Naive thymus-derived CD8-positive, alpha-beta T cell (primary cell): ENCODE measurements around the gene ONECUT3. TPM values are rescaled to one million over a fixed set of nuclear protein-coding genes. Genes with fewer than 3 reads are reported as not detected.
A peak's percentile ranks its signal among the peaks of the same experiment; 100 is the strongest.

Experiments used
- ATAC-seq, 2 donors: fragments of 150-1000 bp; cut with Tn5 transposase in 1 of 2; sonication (Bioruptor Pico), chemical (Tn5 transposase) in 1 of 2; 1 replicate in 1 of 2; 2 replicates in 1 of 2; pipeline ENCODE4 v1.10.0; 2021; ENCODE audit warnings: mild to moderate bottlenecking in 2 of 2, moderate library complexity in 2 of 2
- POLR2A ChIA-PET: fragments of 350-600 bp; sonication (Branson Sonifier 250); formaldehyde crosslinking; loops from one replicate; lab custom pipeline; 2021; ENCODE audit warnings: antibody characterized with exemption; lab: Charles Lee
- DNase-seq, 10 donors: peaks; one replicate each; pipeline versions ENCODE4 v3.0.0 to v3.0.0-alpha.2; 2020 to 2022
- H3K27ac Mint-ChIP-seq, 10 donors: one replicate each; pipeline ENCODE4 v1.8.0; 2020 to 2022; ENCODE audit warnings: mild to moderate bottlenecking in 10 of 10, mixed read lengths in 10 of 10, moderate library complexity in 4 of 10, inconsistent platforms in 1 of 10
- H3K27me3 Mint-ChIP-seq, 5 donors: one replicate each; pipeline ENCODE4 v1.8.0; 2021 to 2022; ENCODE audit warnings: mixed read lengths in 5 of 5
- H3K36me3 Mint-ChIP-seq, 3 donors: one replicate each; pipeline ENCODE4 v1.8.0; 2020 to 2022; ENCODE audit warnings: mixed read lengths in 3 of 3, mild to moderate bottlenecking in 2 of 3, inconsistent platforms in 1 of 3
- H3K4me1 Mint-ChIP-seq, 4 donors: one replicate each; pipeline ENCODE4 v1.8.0; 2021 to 2022; ENCODE audit warnings: mixed read lengths in 4 of 4
- H3K4me3 Mint-ChIP-seq, 10 donors: one replicate each; pipeline ENCODE4 v1.8.0; 2020 to 2022; ENCODE audit warnings: mild to moderate bottlenecking in 10 of 10, mixed read lengths in 10 of 10, moderate library complexity in 6 of 10, inconsistent platforms in 1 of 10
- H3K9me3 Mint-ChIP-seq, 9 donors: one replicate each; pipeline ENCODE4 v1.8.0; 2020 to 2022; ENCODE audit warnings: mixed read lengths in 9 of 9, mild to moderate bottlenecking in 3 of 9, inconsistent platforms in 1 of 9, moderate library complexity in 1 of 9
- polyA plus RNA-seq, 3 donors: library from polyadenylated mRNA; unstranded; fragments of 300-500 nt; fragmentation: Illumina TruSeq; gene quantifications; one replicate each; pipeline ENCODE4 v1.2.3, GENCODE V29; 2021
- total RNA-seq, 8 experiments: library from RNA in 2 of 8; stranded (reverse) in 2 of 8; gene quantifications; one replicate each; pipeline ENCODE4 v1.2.3 and lab custom pipeline; 2021 to 2026

Gene ONECUT3
- total and polyA plus RNA-seq, 5 experiments from 2014 or later: not detected

DNA sequence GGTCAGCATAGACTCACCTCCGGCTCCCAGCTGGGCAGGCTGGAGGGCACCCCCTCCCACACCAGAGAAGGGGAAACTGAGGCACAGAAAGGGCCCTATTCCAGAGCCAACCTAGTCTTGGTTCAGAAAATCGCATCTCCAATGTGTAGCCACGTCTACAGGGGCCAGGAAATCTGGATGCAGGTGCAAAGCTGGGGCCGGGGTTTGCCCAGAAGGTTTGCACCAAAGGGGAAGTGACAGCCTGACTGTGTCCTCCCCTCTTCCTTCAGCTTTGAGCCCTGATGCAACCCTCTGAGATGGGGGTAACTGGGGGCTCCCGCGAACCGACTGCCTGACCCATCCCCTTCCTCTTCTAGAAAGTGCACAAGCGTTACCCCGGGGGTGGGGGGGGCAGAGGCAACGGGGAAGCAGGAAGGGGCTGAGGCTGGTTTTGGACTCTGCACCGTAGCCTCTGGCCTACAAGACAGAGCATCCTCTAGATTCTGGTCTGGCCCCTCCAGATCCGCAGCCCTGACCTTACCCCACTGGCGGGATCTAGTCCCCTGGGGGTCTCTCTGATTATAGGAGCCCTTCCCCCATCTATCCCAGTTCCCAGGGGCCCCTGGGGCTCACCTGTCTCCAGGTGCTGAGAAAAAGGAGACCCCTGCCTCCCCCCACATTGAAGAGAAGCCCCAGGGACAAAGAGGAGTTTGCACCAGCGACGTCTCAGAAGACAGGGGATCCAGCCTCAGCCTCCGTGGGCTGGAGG, 1.1 kb upstream of the ONECUT3 start:
- POLR2A ChIA-PET: no interaction called here
- ATAC-seq (no peak), DNase-seq (no peak)
- Mint-ChIP-seq H3K4me1 (peaks cover 10 to 29% (median 24%) of the 10 kb centered on the region in 4 donors), H3K36me3 (peaks cover 0 to 5% (median 0%) of the 10 kb centered on the region in 3 donors), H3K4me3 (peak overlapping the region in 1 of 10 donors; percentile 35), H3K27me3 (peaks cover 25 to 68% (median 36%) of the 10 kb centered on the region in 5 donors), H3K27ac (no peak overlapping the region), H3K9me3 (peaks cover 0 to 2% (median 0%) of the 10 kb centered on the region in 9 donors)

DNA sequence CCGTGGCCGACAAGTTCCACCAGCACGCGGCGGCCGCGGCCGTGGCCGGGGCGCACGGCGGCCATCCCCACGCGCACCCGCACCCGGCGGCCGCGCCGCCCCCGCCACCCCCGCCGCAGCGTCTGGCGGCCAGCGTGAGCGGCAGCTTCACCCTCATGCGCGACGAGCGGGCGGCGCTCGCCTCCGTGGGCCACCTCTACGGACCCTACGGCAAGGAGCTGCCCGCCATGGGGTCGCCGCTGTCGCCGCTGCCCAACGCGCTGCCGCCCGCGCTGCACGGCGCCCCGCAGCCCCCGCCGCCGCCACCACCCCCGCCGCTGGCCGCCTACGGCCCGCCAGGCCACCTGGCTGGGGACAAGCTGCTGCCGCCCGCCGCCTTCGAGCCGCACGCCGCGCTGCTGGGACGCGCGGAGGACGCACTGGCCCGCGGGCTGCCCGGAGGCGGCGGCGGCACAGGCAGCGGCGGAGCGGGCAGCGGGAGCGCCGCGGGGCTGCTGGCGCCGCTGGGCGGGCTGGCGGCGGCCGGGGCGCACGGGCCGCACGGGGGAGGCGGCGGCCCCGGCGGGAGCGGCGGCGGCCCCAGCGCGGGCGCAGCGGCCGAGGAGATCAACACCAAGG, 821 bp downstream of the ONECUT3 start:
- ATAC-seq (no peak), DNase-seq (no peak)
- no peak overlapping the region for H3K4me3 Mint-ChIP-seq
- POLR2A ChIA-PET: no interaction called here
- H3K27me3 Mint-ChIP-seq: peaks cover 26 to 76% (median 33%) of the 10 kb centered on the region in 5 donors
- H3K4me1 Mint-ChIP-seq: peaks cover 5 to 22% (median 17%) of the 10 kb centered on the region in 4 donors
- peaks cover 0 to 2% (median 0%) of the 10 kb centered on the region in 9 donors for H3K9me3 Mint-ChIP-seq
- H3K27ac Mint-ChIP-seq: no peak overlapping the region
- peaks cover 0 to 7% (median 0%) of the 10 kb centered on the region in 3 donors for H3K36me3 Mint-ChIP-seq

DNA sequence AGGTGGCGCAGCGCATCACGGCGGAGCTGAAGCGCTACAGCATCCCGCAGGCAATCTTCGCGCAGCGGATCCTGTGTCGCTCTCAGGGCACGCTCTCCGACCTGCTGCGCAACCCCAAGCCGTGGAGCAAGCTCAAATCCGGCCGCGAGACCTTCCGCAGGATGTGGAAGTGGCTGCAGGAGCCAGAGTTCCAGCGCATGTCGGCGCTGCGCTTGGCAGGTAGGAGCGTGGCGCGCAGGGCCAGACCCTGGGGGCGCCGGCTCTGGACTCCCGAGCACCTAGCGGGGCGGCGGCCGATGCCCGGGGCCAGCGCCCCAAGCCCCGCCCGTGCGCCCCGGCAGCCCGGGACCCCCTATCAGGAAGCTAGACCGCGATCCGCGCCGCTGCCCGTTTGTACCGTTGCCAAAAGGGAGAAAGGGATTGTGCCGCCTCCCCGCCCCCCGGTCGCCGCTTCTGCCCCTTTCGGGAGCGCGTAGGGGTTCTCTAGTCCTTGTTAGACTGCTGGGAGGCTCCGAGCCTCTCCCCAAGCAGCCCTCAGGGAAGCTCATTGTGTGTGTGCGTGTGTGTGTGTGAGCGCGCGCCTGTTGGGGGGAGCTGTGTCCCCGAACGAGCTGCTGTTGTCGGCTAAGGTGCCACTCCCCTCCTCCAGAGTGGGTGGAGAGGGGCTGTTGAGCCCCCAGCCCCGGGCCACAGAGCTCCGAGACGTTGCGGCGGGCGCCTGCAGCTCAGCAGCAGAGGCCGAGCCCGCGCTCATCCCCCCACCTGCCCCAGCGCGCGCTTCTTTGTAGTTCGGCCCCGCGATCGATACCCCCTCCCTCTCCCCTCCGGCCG, 1.5 kb downstream of the ONECUT3 start:
- DNase-seq (no peak), ATAC-seq (no peak)
- POLR2A ChIA-PET: no interaction called here
- Mint-ChIP-seq H3K27me3 (peaks cover 26 to 80% (median 37%) of the 10 kb centered on the region in 5 donors), H3K4me1 (peaks cover 5 to 21% (median 17%) of the 10 kb centered on the region in 4 donors), H3K36me3 (peaks cover 0 to 7% (median 0%) of the 10 kb centered on the region in 3 donors), H3K27ac (no peak overlapping the region), H3K9me3 (peaks cover 0 to 2% (median 0%) of the 10 kb centered on the region in 9 donors), H3K4me3 (peak overlapping the region in 2 of 10 donors; percentile 47 to 56)

DNA sequence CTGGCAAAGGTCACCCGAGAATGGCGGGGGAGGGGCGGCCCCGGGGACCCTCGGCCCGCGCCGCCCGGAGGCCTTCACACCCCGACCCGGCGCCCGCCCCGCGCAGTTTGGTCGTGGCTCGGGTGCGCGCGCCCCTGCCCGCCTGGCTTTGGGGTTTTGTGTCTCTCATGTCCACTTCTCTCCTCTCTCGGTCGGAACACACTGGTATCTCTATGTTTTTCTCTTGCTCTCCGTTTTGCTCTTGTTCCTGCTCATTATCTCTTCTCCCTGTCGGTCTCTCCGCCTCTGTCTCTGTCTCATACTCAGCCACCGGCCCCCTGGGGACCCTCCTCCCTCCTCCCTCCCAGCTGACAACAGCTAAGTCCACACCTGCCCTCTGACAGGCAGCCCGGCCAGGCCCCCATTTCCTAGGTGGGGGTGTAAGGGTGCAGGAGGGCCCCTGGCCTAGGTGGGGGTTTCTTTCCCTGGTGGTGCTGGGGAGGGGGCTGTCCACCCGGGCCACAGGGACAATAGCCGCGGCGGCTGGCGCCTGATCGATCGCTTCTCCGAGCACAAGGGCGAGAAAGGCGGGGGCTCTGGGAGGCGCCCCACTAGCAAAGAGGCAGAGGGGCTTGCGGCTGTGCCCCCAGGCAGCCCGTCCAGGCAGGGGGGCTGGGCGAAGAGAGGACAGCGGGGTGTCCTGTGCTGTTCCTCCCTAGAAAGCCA, 2.3 kb downstream of the ONECUT3 start:
- Mint-ChIP-seq H3K27me3 (peaks cover 22 to 80% (median 32%) of the 10 kb centered on the region in 5 donors), H3K27ac (peak overlapping the region in 2 of 10 donors; percentile 39 to 40), H3K36me3 (peaks cover 0 to 7% (median 0%) of the 10 kb centered on the region in 3 donors), H3K4me3 (peak overlapping the region in 6 of 10 donors; percentile 26 to 56 (median 48)), H3K4me1 (peaks cover 2 to 15% (median 12%) of the 10 kb centered on the region in 4 donors), H3K9me3 (peaks cover 0 to 2% (median 0%) of the 10 kb centered on the region in 9 donors)
- no peak for ATAC-seq
- DNase-seq: no peak
- POLR2A ChIA-PET: no interaction called here

DNA sequence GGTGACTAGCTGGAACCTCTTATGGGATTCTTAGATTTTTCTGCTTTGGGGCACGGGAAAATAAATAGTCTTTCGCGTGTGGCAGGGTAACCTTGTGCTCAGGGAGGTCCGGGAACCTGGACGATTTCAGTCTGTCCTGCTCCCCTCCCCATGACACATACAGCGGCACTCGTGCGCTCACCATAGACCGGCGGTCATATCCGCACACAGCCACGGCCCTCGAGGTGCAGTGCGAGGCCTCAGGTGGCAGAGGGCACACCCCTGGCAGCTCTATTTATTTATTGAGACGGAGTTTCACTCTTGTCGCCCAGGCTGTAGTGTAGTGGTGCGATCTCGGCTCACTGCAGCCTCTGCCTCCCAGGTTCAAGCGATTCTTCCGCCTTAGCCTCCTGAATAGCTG, 3.0 kb downstream of the ONECUT3 start:
- Mint-ChIP-seq H3K36me3 (peaks cover 0 to 7% (median 0%) of the 10 kb centered on the region in 3 donors), H3K27ac (peak overlapping the region in 1 of 10 donors; percentile 62), H3K9me3 (peaks cover 0 to 2% (median 0%) of the 10 kb centered on the region in 9 donors), H3K4me3 (no peak overlapping the region), H3K4me1 (peaks cover 2 to 15% (median 11%) of the 10 kb centered on the region in 4 donors), H3K27me3 (peaks cover 26 to 80% (median 35%) of the 10 kb centered on the region in 5 donors)
- POLR2A ChIA-PET: no interaction called here
- ATAC-seq (no peak), DNase-seq (no peak)

DNA sequence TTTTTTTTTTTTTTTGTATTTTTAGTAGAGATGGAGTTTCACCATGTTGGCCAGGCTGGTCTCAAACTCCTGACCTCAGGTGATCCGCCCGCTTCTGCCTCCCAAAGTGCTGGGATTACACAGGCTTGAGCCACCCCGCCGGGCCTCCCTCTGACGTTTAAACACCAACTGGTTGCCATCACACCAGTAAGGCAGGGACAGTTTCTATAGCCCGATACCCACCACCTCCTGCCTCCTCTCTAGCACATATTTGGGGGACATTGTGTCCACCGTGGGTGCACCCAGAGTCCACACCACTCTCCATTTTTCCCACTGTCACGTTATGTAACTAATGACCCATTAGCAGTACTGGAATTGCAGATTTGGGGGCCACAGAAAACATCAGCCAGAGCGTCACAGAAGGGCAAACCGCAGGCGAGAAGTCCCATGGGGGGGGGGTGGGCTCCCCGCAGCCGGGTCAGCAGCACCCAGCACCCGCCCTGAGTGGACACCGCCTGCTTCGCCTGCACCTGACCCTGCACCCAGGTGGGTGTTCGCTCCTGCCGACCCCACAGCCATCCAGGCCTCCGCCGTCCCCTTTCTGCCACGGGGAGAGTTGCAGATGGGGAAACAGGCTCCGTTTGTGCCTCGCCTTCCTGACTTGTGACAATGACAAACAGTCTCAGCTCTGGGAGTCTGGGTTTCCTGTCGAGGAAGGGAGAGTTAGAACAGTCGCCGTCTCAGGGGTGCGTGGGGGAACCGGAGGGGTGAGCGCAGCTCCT, 3.6 kb downstream of the ONECUT3 start:
- Mint-ChIP-seq H3K4me1 (peaks cover 2 to 15% (median 8%) of the 10 kb centered on the region in 4 donors), H3K9me3 (peaks cover 0 to 2% (median 0%) of the 10 kb centered on the region in 9 donors), H3K4me3 (peak overlapping the region in 3 of 10 donors; percentile 22 to 33 (median 31)), H3K27me3 (peaks cover 22 to 80% (median 38%) of the 10 kb centered on the region in 5 donors), H3K36me3 (peaks cover 0 to 7% (median 0%) of the 10 kb centered on the region in 3 donors), H3K27ac (no peak overlapping the region)
- no peak for ATAC-seq
- POLR2A ChIA-PET: no interaction called here
- no peak for DNase-seq

DNA sequence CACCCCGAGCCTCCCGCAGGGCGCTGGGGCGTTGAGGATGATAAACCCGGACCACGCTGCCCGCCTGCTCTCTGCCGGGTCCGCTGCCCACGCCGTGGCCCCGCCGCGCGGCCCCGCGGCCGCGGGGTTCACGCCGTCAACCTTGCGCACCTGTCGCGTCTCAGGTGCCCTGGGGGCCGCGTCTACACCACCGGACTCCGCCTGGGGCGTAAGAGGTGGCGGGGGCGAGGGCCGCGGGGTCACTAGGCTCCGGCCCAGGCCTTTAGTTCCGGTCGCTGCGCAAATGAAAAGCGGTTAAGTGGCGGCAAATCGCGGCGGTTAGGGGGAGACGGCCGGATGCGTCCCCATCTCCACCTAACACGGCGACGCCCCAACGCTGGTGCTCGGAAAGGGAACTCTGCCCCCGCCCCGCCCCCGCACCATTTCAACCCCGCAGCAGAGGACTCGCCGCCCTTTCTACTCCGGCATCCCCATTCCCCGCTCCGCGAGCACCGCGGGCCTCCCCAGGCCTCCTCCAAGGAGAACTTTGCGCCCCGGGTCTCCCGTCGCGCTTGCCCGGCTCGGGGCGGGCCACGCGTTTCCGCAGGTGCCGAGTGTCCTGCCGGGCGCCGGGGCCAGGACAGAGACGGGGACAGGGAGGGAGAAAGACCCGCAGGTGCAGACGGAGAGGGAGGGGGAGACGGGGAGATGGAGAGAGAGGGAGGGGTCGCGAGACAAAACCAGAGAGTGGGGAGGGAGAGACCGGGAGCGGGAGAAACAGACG, 4.3 kb downstream of the ONECUT3 start:
- no peak for DNase-seq
- Mint-ChIP-seq H3K27me3 (peaks cover 20 to 74% (median 37%) of the 10 kb centered on the region in 5 donors), H3K27ac (no peak overlapping the region), H3K4me1 (peaks cover 2 to 15% (median 8%) of the 10 kb centered on the region in 4 donors), H3K9me3 (peaks cover 0 to 2% (median 0%) of the 10 kb centered on the region in 9 donors), H3K36me3 (peaks cover 0 to 7% (median 0%) of the 10 kb centered on the region in 3 donors), H3K4me3 (peak overlapping the region in 1 of 10 donors; percentile 33)
- ATAC-seq: no peak
- POLR2A ChIA-PET: no interaction called here

DNA sequence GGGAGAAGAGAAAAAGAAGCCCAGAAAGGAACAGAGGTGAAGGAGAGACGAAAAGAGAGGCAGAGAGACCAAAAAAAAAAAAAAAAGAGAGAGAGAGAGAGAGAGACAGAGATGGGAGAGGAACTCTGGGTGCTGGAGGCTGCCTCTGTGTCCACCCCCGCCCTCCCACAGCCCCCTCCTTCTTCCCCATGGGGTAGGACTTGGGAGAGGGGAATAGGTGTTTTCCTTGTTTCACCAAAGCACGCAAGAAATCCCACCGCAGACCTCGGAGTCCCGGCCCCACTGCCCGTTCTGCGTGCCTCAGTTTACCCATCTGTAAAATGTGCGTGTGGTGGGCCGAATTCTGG, 4.9 kb downstream of the ONECUT3 start:
- Mint-ChIP-seq H3K27ac (no peak overlapping the region), H3K27me3 (peaks cover 21 to 73% (median 37%) of the 10 kb centered on the region in 5 donors)
- POLR2A ChIA-PET: no interaction called here

DNA sequence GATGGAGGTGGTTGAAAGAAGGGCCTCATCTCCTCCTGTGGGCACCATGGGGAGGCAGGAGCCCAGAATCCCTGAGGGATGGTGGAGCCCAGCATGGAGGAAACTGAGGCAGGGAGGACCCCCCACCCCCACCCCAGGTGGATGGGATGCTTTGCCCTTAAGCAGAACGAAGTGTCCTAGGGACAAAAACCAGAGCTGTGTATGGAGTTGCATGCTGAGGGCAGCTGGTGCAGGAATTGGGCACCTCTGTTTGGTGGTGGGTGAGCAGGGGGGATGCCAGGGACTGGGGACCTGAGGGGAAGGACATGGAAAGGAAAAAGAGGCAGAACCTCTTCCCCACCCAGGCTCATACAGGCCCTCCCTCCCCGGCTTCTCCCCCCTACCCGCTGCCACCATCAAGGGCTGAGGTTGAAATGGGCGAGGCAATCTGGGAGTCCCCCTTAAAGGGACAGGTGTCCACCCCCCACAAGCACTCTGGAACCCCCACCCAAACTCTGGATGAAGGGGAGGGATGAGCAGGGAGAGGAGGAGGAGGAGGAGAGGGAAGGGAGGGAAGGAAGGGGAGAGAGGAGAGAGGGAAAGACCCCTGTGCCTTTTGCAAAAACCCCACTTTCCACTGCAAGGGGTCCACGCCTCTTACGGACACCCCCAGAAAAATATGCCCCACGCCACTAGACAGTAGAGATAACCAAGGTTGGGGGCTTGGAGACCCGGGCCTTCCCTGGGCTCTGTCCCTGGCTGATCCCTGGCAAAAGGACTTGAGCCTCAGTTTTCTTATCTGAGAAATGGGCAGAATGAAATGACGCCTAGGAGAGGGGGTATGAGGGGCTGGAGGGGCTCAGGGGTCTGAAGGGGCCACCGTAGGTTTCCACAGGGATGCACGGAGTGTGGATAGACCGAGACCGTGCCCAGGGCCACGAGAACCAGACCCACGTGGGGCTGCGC, 5.9 kb downstream of the ONECUT3 start:
- H3K36me3 Mint-ChIP-seq: peaks cover 0 to 7% (median 0%) of the 10 kb centered on the region in 3 donors
- ATAC-seq (no peak), DNase-seq (no peak)
- H3K4me3 Mint-ChIP-seq: no peak overlapping the region
- H3K27ac Mint-ChIP-seq: no peak overlapping the region
- H3K4me1 Mint-ChIP-seq: peaks cover 2 to 15% (median 8%) of the 10 kb centered on the region in 4 donors
- peaks cover 0 to 2% (median 0%) of the 10 kb centered on the region in 9 donors for H3K9me3 Mint-ChIP-seq
- peaks cover 25 to 83% (median 42%) of the 10 kb centered on the region in 5 donors for H3K27me3 Mint-ChIP-seq
- POLR2A ChIA-PET: no interaction called here

More for the DNA sequence above, 4.9 kb downstream of the ONECUT3 start:
- H3K4me3 Mint-ChIP-seq: no peak overlapping the region
- DNase-seq: no peak
- H3K36me3 Mint-ChIP-seq: peaks cover 0 to 7% (median 0%) of the 10 kb centered on the region in 3 donors
- peaks cover 2 to 15% (median 8%) of the 10 kb centered on the region in 4 donors for H3K4me1 Mint-ChIP-seq
- ATAC-seq: no peak
- peaks cover 0 to 2% (median 0%) of the 10 kb centered on the region in 9 donors for H3K9me3 Mint-ChIP-seq

DNA sequence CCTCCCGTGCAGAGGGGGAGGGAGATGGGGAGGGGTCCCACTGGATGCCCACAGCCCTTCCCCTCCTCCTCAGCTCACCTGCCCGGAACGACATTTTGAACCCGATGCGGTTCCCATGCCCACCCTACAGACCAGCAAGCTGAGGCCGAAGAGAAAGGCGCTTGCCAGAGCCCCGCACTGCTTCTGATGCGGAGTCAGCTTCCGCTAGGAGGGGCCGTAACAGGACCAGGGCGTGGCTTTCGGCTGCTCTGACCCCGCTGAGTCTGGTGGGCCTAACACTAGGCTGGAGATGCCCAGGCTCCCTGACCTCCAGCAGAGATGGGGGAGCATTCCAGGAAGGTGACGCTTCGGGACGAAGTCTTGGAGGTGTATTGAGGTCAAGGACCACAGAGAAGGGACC, 6.7 kb downstream of the ONECUT3 start:
- ATAC-seq (no peak), DNase-seq (no peak)
- POLR2A ChIA-PET: no interaction called here
- Mint-ChIP-seq H3K27ac (no peak overlapping the region), H3K4me3 (no peak overlapping the region), H3K9me3 (peaks cover 0 to 2% (median 0%) of the 10 kb centered on the region in 9 donors), H3K4me1 (peaks cover 2 to 15% (median 8%) of the 10 kb centered on the region in 4 donors), H3K36me3 (peaks cover 0 to 7% (median 0%) of the 10 kb centered on the region in 3 donors), H3K27me3 (peaks cover 25 to 87% (median 46%) of the 10 kb centered on the region in 5 donors)
